ENCODE data around the gene PGAM5.
"Not testable (repeated sequence)": the region's sequence is repeated elsewhere in the genome, so short reads cannot be mapped to it uniquely, and the experiment has no call there.

Gene PGAM5

GRCh38 chr12:132754160-132754932 lies 43.7 kb downstream of the PGAM5 start:
- no peaks in the 10 kb centered on the region for H3K9me3 Mint-ChIP-seq
- peaks cover 73% of the 10 kb centered on the region for H3K36me3 Mint-ChIP-seq (ENCODE audit: insufficient read depth)
- H3K27ac Mint-ChIP-seq: no peak overlapping the region
- H3K27me3 Mint-ChIP-seq: no peaks in the 10 kb centered on the region
- H3K4me1 Mint-ChIP-seq (ENCODE audit: low read depth in 2 of 2): peaks cover 0 to 5% of the 10 kb centered on the region in 2 donors
- no peak overlapping the region for H3K4me3 Mint-ChIP-seq
- DNase-seq: no peak
- ATAC-seq (replicated peaks): no peak

- DNase-seq; H3K27me3 Mint-ChIP-seq; H3K4me3 Mint-ChIP-seq; H3K27ac Mint-ChIP-seq; H3K9me3 Mint-ChIP-seq; ATAC-seq (replicated peaks): not testable (repeated sequence)
- H3K36me3 Mint-ChIP-seq (ENCODE audit: insufficient read depth): peaks cover 55% of the 10 kb centered on the region
- peaks cover 12 to 23% of the 10 kb centered on the region in 2 donors for H3K4me1 Mint-ChIP-seq (ENCODE audit: low read depth in 2 of 2)
These were observed 48.2 kb downstream of the PGAM5 start for GRCh38 chr12:132758825-132759224.

- Mint-ChIP-seq H3K9me3 (no peaks in the 10 kb centered on the region), H3K4me1 (ENCODE audit: low read depth in 2 of 2) (peaks cover 12 to 23% of the 10 kb centered on the region in 2 donors), H3K27ac (peak overlapping the region in 1 of 2 donors; percentile 94), H3K36me3 (ENCODE audit: insufficient read depth) (peaks cover 50% of the 10 kb centered on the region), H3K4me3 (peak overlapping the region in 1 of 2 donors; percentile 83), H3K27me3 (no peaks in the 10 kb centered on the region)
- ATAC-seq (replicated peaks) (no peak), DNase-seq (no peak)
These were observed 48.7 kb downstream of the PGAM5 start for GRCh38 chr12:132759359-132759758.

GRCh38 chr12:132761032-132761920 lies 50.6 kb downstream of the PGAM5 start, which contains the start of gene ANKLE2:
ANKLE2 (minus strand) TSS chr12:132761832; CDS start chr12:132761798, 34 bp downstream.
- ATAC-seq (replicated peaks) (peak; percentile 54), DNase-seq (peak; percentile 44 to 50 (median 49))
- Mint-ChIP-seq H3K9me3 (no peaks in the 10 kb centered on the region), H3K36me3 (ENCODE audit: insufficient read depth) (peaks cover 40% of the 10 kb centered on the region), H3K27ac (peak within 1 kb of the TSS; percentile 94 to 96), H3K27me3 (no peaks in the 10 kb centered on the region), H3K4me1 (ENCODE audit: low read depth in 2 of 2) (peaks cover 12 to 23% of the 10 kb centered on the region in 2 donors), H3K4me3 (peak within 1 kb of the TSS; percentile 83 to 91)

- no peaks in the 10 kb centered on the region for H3K9me3 Mint-ChIP-seq
These were observed 51.4 kb downstream of the PGAM5 start for GRCh38 chr12:132761921-132762583.

GRCh38 chr12:132764231-132764630 lies 53.6 kb downstream of the PGAM5 start:
- DNase-seq (no peak), ATAC-seq (replicated peaks) (no peak)
- Mint-ChIP-seq H3K36me3 (ENCODE audit: insufficient read depth) (peaks cover 25% of the 10 kb centered on the region), H3K4me1 (ENCODE audit: low read depth in 2 of 2) (peaks cover 12 to 26% of the 10 kb centered on the region in 2 donors), H3K4me3 (no peak overlapping the region), H3K9me3 (no peaks in the 10 kb centered on the region), H3K27me3 (no peaks in the 10 kb centered on the region), H3K27ac (no peak overlapping the region)

More at GRCh38 chr12:132761921-132762583, 51.4 kb downstream of the PGAM5 start:
- peak overlapping the region; percentile 65 to 66 for H3K4me3 Mint-ChIP-seq
- H3K36me3 Mint-ChIP-seq (ENCODE audit: insufficient read depth): peaks cover 34% of the 10 kb centered on the region
- DNase-seq (peak; percentile 78 to 81 (median 78)), ATAC-seq (replicated peaks) (peak; percentile 88)
- peaks cover 12 to 19% of the 10 kb centered on the region in 2 donors for H3K4me1 Mint-ChIP-seq (ENCODE audit: low read depth in 2 of 2)
- H3K27ac Mint-ChIP-seq: peak overlapping the region in 1 of 2 donors; percentile 62
- H3K27me3 Mint-ChIP-seq: no peaks in the 10 kb centered on the region

- peaks cover 8 to 21% of the 10 kb centered on the region in 2 donors for H3K4me1 Mint-ChIP-seq (ENCODE audit: low read depth in 2 of 2)
- no peaks in the 10 kb centered on the region for H3K27me3 Mint-ChIP-seq
These were observed 54.7 kb downstream of the PGAM5 start for GRCh38 chr12:132765361-132765760.

GRCh38 chr12:132766380-132767085 lies 55.9 kb downstream of the PGAM5 start:
- ATAC-seq (replicated peaks): no peak
- Mint-ChIP-seq H3K27ac (no peak overlapping the region), H3K9me3 (no peaks in the 10 kb centered on the region), H3K27me3 (no peaks in the 10 kb centered on the region), H3K4me1 (ENCODE audit: low read depth in 2 of 2) (peaks cover 6 to 16% of the 10 kb centered on the region in 2 donors), H3K4me3 (no peak overlapping the region), H3K36me3 (ENCODE audit: insufficient read depth) (peaks cover 15% of the 10 kb centered on the region)
- no peak for DNase-seq

More at GRCh38 chr12:132765361-132765760, 54.7 kb downstream of the PGAM5 start:
- Mint-ChIP-seq H3K27ac (no peak overlapping the region), H3K36me3 (ENCODE audit: insufficient read depth) (peaks cover 24% of the 10 kb centered on the region), H3K4me3 (no peak overlapping the region), H3K9me3 (no peaks in the 10 kb centered on the region)
- no peak for DNase-seq
- ATAC-seq (replicated peaks): no peak

GRCh38 chr12:132771126-132771838 lies 60.6 kb downstream of the PGAM5 start:
- H3K4me1 Mint-ChIP-seq (ENCODE audit: low read depth in 2 of 2): peaks cover 8 to 12% of the 10 kb centered on the region in 2 donors
- H3K4me3 Mint-ChIP-seq: no peak overlapping the region
- DNase-seq (peak in 1 of 3 experiments; percentile 9), ATAC-seq (replicated peaks) (peak; percentile 77)
- peaks cover 23% of the 10 kb centered on the region for H3K36me3 Mint-ChIP-seq (ENCODE audit: insufficient read depth)
- no peaks in the 10 kb centered on the region for H3K9me3 Mint-ChIP-seq
- no peaks in the 10 kb centered on the region for H3K27me3 Mint-ChIP-seq
- peak overlapping the region in 1 of 2 donors; percentile 79 for H3K27ac Mint-ChIP-seq

Measured in effector memory CD8-positive, alpha-beta T cell (primary cell).